ENCODE results near the gene WDR5.
"Not testable (repeated sequence)": the region's sequence is repeated elsewhere in the genome, so short reads cannot be mapped to it uniquely, and the experiment has no call there.

GRCh38 chr9:134101133-134101532 is 34.7 kb upstream of the WDR5 start:
- TF ChIP-seq, protein P1, sequence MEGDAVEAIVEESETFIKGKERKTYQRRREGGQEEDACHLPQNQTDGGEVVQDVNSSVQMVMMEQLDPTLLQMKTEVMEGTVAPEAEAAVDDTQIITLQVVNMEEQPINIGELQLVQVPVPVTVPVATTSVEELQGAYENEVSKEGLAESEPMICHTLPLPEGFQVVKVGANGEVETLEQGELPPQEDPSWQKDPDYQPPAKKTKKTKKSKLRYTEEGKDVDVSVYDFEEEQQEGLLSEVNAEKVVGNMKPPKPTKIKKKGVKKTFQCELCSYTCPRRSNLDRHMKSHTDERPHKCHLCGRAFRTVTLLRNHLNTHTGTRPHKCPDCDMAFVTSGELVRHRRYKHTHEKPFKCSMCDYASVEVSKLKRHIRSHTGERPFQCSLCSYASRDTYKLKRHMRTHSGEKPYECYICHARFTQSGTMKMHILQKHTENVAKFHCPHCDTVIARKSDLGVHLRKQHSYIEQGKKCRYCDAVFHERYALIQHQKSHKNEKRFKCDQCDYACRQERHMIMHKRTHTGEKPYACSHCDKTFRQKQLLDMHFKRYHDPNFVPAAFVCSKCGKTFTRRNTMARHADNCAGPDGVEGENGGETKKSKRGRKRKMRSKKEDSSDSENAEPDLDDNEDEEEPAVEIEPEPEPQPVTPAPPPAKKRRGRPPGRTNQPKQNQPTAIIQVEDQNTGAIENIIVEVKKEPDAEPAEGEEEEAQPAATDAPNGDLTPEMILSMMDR (IDR thresholded peaks at IDR 0.05): not testable (repeated sequence)
- not testable (repeated sequence) for TF ChIP-seq POLR2A (IDR thresholded peaks at IDR 0.05)
